Measurements from ENCODE around the gene CFAP251. TPM values are rescaled to one million over a fixed set of nuclear protein-coding genes. Genes with fewer than 3 reads are reported as not detected.

CFAP251 gene
- total and polyA plus RNA-seq, 2 of the 8 experiments (the other 6 are each of a cell fraction or from before 2014, with no cell fraction given) = 1.8 to 2.9 TPM

DNA sequence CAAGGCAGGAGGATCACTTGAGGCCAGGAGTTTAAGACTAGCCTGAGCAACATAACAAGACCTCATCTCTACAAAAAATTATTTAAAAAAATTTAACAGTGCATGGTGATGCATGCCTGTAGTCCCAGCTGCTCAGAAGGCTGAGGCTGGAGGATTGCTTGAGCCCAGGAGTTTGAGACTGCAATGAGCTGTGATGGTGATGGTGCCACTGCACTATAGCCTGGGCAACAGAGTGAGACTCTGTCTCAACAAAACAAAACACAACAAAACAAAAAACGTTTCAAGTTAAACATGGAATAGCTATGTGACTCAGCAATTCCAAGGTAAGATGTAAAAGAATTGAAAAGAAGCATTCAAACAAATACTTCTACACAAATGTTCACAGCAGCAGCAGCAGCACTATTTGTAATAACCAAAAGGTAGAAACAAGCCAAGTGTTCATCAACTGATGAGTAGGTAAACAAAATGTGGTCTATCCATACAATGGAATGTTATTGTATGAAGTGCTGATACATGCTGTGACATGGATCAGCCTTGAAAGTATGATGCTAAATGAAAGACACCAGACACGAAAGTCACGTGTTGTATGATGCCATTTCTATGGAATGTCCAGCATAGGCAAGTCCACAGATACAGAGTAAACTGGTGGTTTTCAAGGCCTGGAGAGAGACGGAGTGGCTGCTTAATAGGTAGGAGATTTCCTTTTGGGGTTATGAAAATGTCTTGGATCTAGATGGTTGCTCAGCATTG, 31.4 kb downstream of the CFAP251 start:
- H3K36me3 ChIP-seq (ENCODE audit: control insufficient read depth in 2 of 4, insufficient read depth in 4 of 4, low read length in 3 of 4) = no peaks in the 10 kb centered on the region
- H4K5ac ChIP-seq (ENCODE audit: insufficient read length, low read depth, low read length) = no peak overlapping the region
- no peak overlapping the region for H3K56ac ChIP-seq (replicated peaks; ENCODE audit: insufficient read length, low read depth, low read length)
- H3K27ac ChIP-seq (ENCODE audit: low read depth, low read length) = no peak overlapping the region
- POLR2A ChIA-PET (ENCODE audit: partially characterized antibody) = interaction anchor here (0.6 kb wide), 1 partner anchor 42 kb away, joined by 3 read pairs; no protein-coding TSS in a partner anchor
- no peak overlapping the region for H3K4ac ChIP-seq (replicated peaks; ENCODE audit: insufficient read length, low read depth, low read length)
- H3K14ac ChIP-seq (ENCODE audit: insufficient read length) = no peak overlapping the region
- H3K4me3 ChIP-seq (ENCODE audit: extremely low read depth in 1 of 4, insufficient read depth in 2 of 4, low read depth in 3 of 4, low read length in 4 of 4) = no peak overlapping the region
- TF ChIP-seq POLR2AphosphoS5 (IDR thresholded peaks at IDR 0.05; ENCODE audit: low read depth, low read length) (no peak), TEAD4 (IDR thresholded peaks at IDR 0.05; ENCODE audit: low read depth, low read length) (no peak), GABPA (IDR thresholded peaks at IDR 0.05; ENCODE audit: borderline replicate concordance, insufficient read depth, low read length) (no peak)
- TF ChIP-seq, protein P1, sequence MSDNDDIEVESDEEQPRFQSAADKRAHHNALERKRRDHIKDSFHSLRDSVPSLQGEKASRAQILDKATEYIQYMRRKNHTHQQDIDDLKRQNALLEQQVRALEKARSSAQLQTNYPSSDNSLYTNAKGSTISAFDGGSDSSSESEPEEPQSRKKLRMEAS (IDR thresholded peaks at IDR 0.05) = no peak
- H3K23ac ChIP-seq (ENCODE audit: insufficient read length) = no peak overlapping the region
- no peak overlapping the region for H2BK20ac ChIP-seq (ENCODE audit: low read length)
- CTCF ChIA-PET (ENCODE audit: partially characterized antibody) = interaction anchor here (0.8 to 1.3 kb wide), 3 partner anchors 9 to 32 kb away, joined by 3 to 7 read pairs (median 4); no protein-coding TSS in a partner anchor
- no peaks in the 10 kb centered on the region for H3K79me1 ChIP-seq (ENCODE audit: low read depth, low read length)
- H2BK5ac ChIP-seq (ENCODE audit: low read depth, low read length) = no peak overlapping the region; the same call in 1 of the 2 replicates
- FAIRE-seq (no peak), DNase-seq (ENCODE audit: low read depth in 1 of 2, low spot score in 2 of 2) (no peak)
- no peaks in the 10 kb centered on the region for H3K23me2 ChIP-seq (ENCODE audit: low read depth, low read length)
- no peak overlapping the region for H4K8ac ChIP-seq (ENCODE audit: extremely low read depth, insufficient read depth, low read length)
- H2AK5ac ChIP-seq (ENCODE audit: low read depth, low read length) = no peak overlapping the region
- no peak overlapping the region for H2BK15ac ChIP-seq (ENCODE audit: low read length)
- H3K4me2 ChIP-seq (ENCODE audit: insufficient read depth in 1 of 2, low read depth in 2 of 2, low read length in 2 of 2) = no peak overlapping the region
- no peak overlapping the region for H3K18ac ChIP-seq (ENCODE audit: extremely low read depth, low read length)
- no peaks in the 10 kb centered on the region for H4K20me1 ChIP-seq (replicated peaks in 1 of 2; ENCODE audit: control insufficient read depth in 1 of 2, insufficient read depth in 2 of 2, low read length in 2 of 2)
- H2BK120ac ChIP-seq (replicated peaks; ENCODE audit: low read depth, low read length) = no peak overlapping the region
- peaks cover 0 to 9% (median 2%) of the 10 kb centered on the region in 4 experiments; a peak in 1 of 7 replicates for H3K4me1 ChIP-seq (replicated peaks in 1 of 4; ENCODE audit: control insufficient read depth in 3 of 4, insufficient read depth in 4 of 4, low read length in 3 of 4)
- 88% methylated on average over 4 of the region's 4 CpGs; no CpG with 5 or more reads in 1 of the 2 experiments for WGBS, 2 experiments (ENCODE audit: extremely low coverage in 1 of 2, insufficient coverage in 1 of 2, insufficient read length in 1 of 2, insufficient replicate concordance in 2 of 2, low coverage in 1 of 2, low lambda C conversion rate in 2 of 2, missing lambda C conversion rate in 1 of 2)
- no peaks in the 10 kb centered on the region for H3K27me3 ChIP-seq (replicated peaks in 1 of 4; ENCODE audit: control insufficient read depth in 3 of 4, extremely low read depth in 1 of 4, insufficient read depth in 3 of 4, low read length in 3 of 4)
- no peak overlapping the region for H4K91ac ChIP-seq (replicated peaks; ENCODE audit: insufficient read length, low read length)
- H3K9ac ChIP-seq (replicated peaks in 1 of 4; ENCODE audit: extremely low read depth in 1 of 4, low read depth in 3 of 4, low read length in 3 of 4) = no peak overlapping the region
- H3K9me3 ChIP-seq (ENCODE audit: insufficient read depth in 2 of 2, low read depth in 1 of 2, low read length in 1 of 2) = no peaks in the 10 kb centered on the region
- no peaks in the 10 kb centered on the region for H3K79me2 ChIP-seq (ENCODE audit: control insufficient read depth in 1 of 2, insufficient read depth in 2 of 2, low read length in 2 of 2)
- H2AFZ ChIP-seq (ENCODE audit: low read length) = no peak overlapping the region
- H2BK12ac ChIP-seq (ENCODE audit: low read depth, low read length) = no peak overlapping the region

All from H1 (cell line).